Hepatocyte (in vitro differentiated cells): Measurements from ENCODE around the gene PCBP3. TPM values are rescaled to one million over a fixed set of nuclear protein-coding genes. Genes with fewer than 3 reads are reported as not detected.

ENCODE experiments used
- DNase-seq: peaks from one replicate; pipeline ENCODE4 v3.0.0-alpha.2; 2016; ENCODE audit warnings: low spot score
- H2AFZ ChIP-seq: fragments of 200-600 bp; sonication (generic); 2 replicates; pipeline ENCODE4 v1.6.0; 2016; ENCODE audit warnings: antibody characterized with exemption, mild to moderate bottlenecking
- H3K27ac ChIP-seq: fragments of 200-600 bp; sonication (generic); 2 replicates; pipeline ENCODE4 v1.5.1; 2016; ENCODE audit warnings: mild to moderate bottlenecking
- H3K27me3 ChIP-seq: fragments of 200-600 bp; sonication (generic); 2 replicates; pipeline ENCODE4 v1.6.1; 2016
- H3K36me3 ChIP-seq: fragments of 200-600 bp; sonication (generic); replicated peaks from 2 replicates; pipeline ENCODE4 v1.5.1; 2016; ENCODE audit warnings: low read depth; ENCODE audit not compliant: insufficient read depth
- H3K4me1 ChIP-seq: fragments of 200-600 bp; sonication (generic); 2 replicates; pipeline ENCODE4 v1.5.1; 2016; ENCODE audit warnings: mild to moderate bottlenecking, moderate library complexity; ENCODE audit not compliant: insufficient read depth
- H3K4me2 ChIP-seq: fragments of 200-600 bp; sonication (generic); 2 replicates; pipeline ENCODE4 v1.6.0; 2016
- H3K4me3 ChIP-seq: fragments of 200-600 bp; sonication (generic); 2 replicates; pipeline ENCODE4 v1.5.1; 2016; ENCODE audit warnings: mild to moderate bottlenecking
- H3K79me2 ChIP-seq: fragments of 200-600 bp; sonication (generic); 2 replicates; pipeline ENCODE4 v1.6.0; 2017; ENCODE audit warnings: mild to moderate bottlenecking
- H3K9me2 ChIP-seq: fragments of 200-600 bp; sonication (generic); replicated peaks from 2 replicates; pipeline ENCODE4 v1.6.0; 2017; ENCODE audit warnings: mild to moderate bottlenecking; ENCODE audit not compliant: insufficient read depth
- H3K9me3 ChIP-seq: fragments of 200-600 bp; sonication (generic); 2 replicates; pipeline ENCODE4 v1.5.1; 2016; ENCODE audit warnings: low read depth, mild to moderate bottlenecking
- H4K20me1 ChIP-seq: fragments of 200-600 bp; sonication (generic); 2 replicates; pipeline ENCODE4 v1.6.0; 2016; ENCODE audit warnings: mild to moderate bottlenecking; ENCODE audit not compliant: insufficient read depth, poor library complexity, severe bottlenecking
- CTCF ChIP-seq: fragments of 200-600 bp; sonication (generic); IDR thresholded peaks from 2 replicates; pipeline ENCODE4 v1.5.1; 2016; ENCODE audit warnings: antibody characterized with exemption, mild to moderate bottlenecking; ENCODE audit not compliant: poor library complexity
- EZH2 ChIP-seq: fragments of 200-600 bp; sonication (generic); IDR thresholded peaks from 2 replicates; pipeline ENCODE4 v1.6.1; 2016; ENCODE audit warnings: antibody characterized with exemption, mild to moderate bottlenecking, borderline replicate concordance
- EZH2phosphoT487 ChIP-seq: fragments of 200-600 bp; sonication (generic); IDR thresholded peaks from one replicate; pipeline ENCODE4 v1.6.1; 2018; ENCODE audit warnings: antibody characterized with exemption, mild to moderate bottlenecking, low read depth, moderate library complexity; ENCODE audit not compliant: unreplicated experiment, severe bottlenecking
- WGBS: methylation state at CpG from one replicate; pipeline ENCODE4 v1.1.6; 2016; ENCODE audit warnings: low lambda C conversion rate; ENCODE audit errors: missing lambda C conversion rate; 5-methylcytosine and 5-hydroxymethylcytosine counted together
- polyA plus RNA-seq: library from polyadenylated mRNA; unstranded; fragments of >200 nt; fragmentation: Nextera tagmentation; extraction: Ambion mirVana; gene quantifications from 2 replicates; pipeline ENCODE4 v1.2.1, GENCODE V29; 2016
- total RNA-seq: library from RNA; depleted of rRNA; stranded (reverse); fragments of >200 nt; gene quantifications from 2 replicates; pipeline ENCODE4 v1.2.3, GENCODE V29; 2014

The PCBP3 gene
- total and polyA plus RNA-seq, 2 experiments from 2014 or later = 3.1 to 8.8 TPM

GRCh38 chr21:45763074-45763473, 119.5 kb downstream of the PCBP3 start:
- TF ChIP-seq EZH2 (no peak), CTCF (no peak), EZH2phosphoT487 (no peak)
- H3K27ac ChIP-seq = no peak overlapping the region
- DNase-seq = no peak
- no peak overlapping the region for H3K4me3 ChIP-seq
- H3K4me1 ChIP-seq = peaks cover 3% of the 10 kb centered on the region
- H2AFZ ChIP-seq = no peak overlapping the region
- no peaks in the 10 kb centered on the region for H3K9me2 ChIP-seq
- no peaks in the 10 kb centered on the region for H3K27me3 ChIP-seq
- WGBS = 93% methylated on average over 19 of the region's 19 CpGs
- H4K20me1 ChIP-seq = no peaks in the 10 kb centered on the region
- H3K36me3 ChIP-seq = no peaks in the 10 kb centered on the region
- no peaks in the 10 kb centered on the region for H3K9me3 ChIP-seq
- no peaks in the 10 kb centered on the region for H3K79me2 ChIP-seq
- H3K4me2 ChIP-seq = no peak overlapping the region

- no peaks in the 10 kb centered on the region for H4K20me1 ChIP-seq
- no peak overlapping the region for H3K4me2 ChIP-seq
- 93% methylated on average over 19 of the region's 20 CpGs for WGBS
- peaks cover 6% of the 10 kb centered on the region for H3K4me1 ChIP-seq
- no peaks in the 10 kb centered on the region for H3K27me3 ChIP-seq
- H2AFZ ChIP-seq = no peak overlapping the region
- H3K36me3 ChIP-seq = no peaks in the 10 kb centered on the region
- DNase-seq = no peak
- no peaks in the 10 kb centered on the region for H3K9me3 ChIP-seq
- no peak overlapping the region for H3K4me3 ChIP-seq
- H3K9me2 ChIP-seq = no peaks in the 10 kb centered on the region
- H3K79me2 ChIP-seq = no peaks in the 10 kb centered on the region
- H3K27ac ChIP-seq = no peak overlapping the region
- TF ChIP-seq EZH2phosphoT487 = no peak
- TF ChIP-seq EZH2 = no peak
- no peak for TF ChIP-seq CTCF
Observed at GRCh38 chr21:45763506-45763905, 120.0 kb downstream of the PCBP3 start.

GRCh38 chr21:45764792-45765191, 121.3 kb downstream of the PCBP3 start:
- H3K79me2 ChIP-seq = no peaks in the 10 kb centered on the region
- no peak for DNase-seq
- peaks cover 6% of the 10 kb centered on the region for H3K4me1 ChIP-seq
- no peaks in the 10 kb centered on the region for H3K9me3 ChIP-seq
- H4K20me1 ChIP-seq = no peaks in the 10 kb centered on the region
- no peaks in the 10 kb centered on the region for H3K27me3 ChIP-seq
- WGBS = 93% methylated on average over 9 of the region's 9 CpGs
- H3K36me3 ChIP-seq = no peaks in the 10 kb centered on the region
- no peak overlapping the region for H2AFZ ChIP-seq
- no peak overlapping the region for H3K27ac ChIP-seq
- H3K4me2 ChIP-seq = no peak overlapping the region
- H3K9me2 ChIP-seq = no peaks in the 10 kb centered on the region
- H3K4me3 ChIP-seq = no peak overlapping the region
- TF ChIP-seq EZH2 (no peak), CTCF (no peak), EZH2phosphoT487 (no peak)

GRCh38 chr21:45765375-45765774, 121.8 kb downstream of the PCBP3 start:
- 94% methylated on average over 12 of the region's 12 CpGs for WGBS
- Histone ChIP-seq H3K79me2 (no peaks in the 10 kb centered on the region), H3K4me1 (peaks cover 6% of the 10 kb centered on the region), H3K4me3 (no peak overlapping the region), H3K27me3 (no peaks in the 10 kb centered on the region), H3K27ac (no peak overlapping the region), H4K20me1 (no peaks in the 10 kb centered on the region), H3K9me3 (no peaks in the 10 kb centered on the region), H3K4me2 (no peak overlapping the region), H3K9me2 (no peaks in the 10 kb centered on the region), H2AFZ (no peak overlapping the region), H3K36me3 (no peaks in the 10 kb centered on the region)
- no peak for TF ChIP-seq EZH2
- no peak for TF ChIP-seq EZH2phosphoT487
- no peak for DNase-seq
